T follicular helper cell (primary cell): ENCODE results near the gene GARIN3.
"Not testable (repeated sequence)": the region's sequence is repeated elsewhere in the genome, so short reads cannot be mapped to it uniquely, and the experiment has no call there.

ENCODE experiments used
- DNase-seq: peaks from one replicate; pipeline ENCODE4 v3.0.0-alpha.2; 2020; ENCODE audit warnings: low read depth
- total RNA-seq, 2 experiments: gene quantifications; one replicate each; lab custom pipeline; 2026; lab: John Stamatoyannopoulos, UW

Gene GARIN3
- total RNA-seq = 0.12 to 0.61 reads per million in 2 experiments

DNA sequence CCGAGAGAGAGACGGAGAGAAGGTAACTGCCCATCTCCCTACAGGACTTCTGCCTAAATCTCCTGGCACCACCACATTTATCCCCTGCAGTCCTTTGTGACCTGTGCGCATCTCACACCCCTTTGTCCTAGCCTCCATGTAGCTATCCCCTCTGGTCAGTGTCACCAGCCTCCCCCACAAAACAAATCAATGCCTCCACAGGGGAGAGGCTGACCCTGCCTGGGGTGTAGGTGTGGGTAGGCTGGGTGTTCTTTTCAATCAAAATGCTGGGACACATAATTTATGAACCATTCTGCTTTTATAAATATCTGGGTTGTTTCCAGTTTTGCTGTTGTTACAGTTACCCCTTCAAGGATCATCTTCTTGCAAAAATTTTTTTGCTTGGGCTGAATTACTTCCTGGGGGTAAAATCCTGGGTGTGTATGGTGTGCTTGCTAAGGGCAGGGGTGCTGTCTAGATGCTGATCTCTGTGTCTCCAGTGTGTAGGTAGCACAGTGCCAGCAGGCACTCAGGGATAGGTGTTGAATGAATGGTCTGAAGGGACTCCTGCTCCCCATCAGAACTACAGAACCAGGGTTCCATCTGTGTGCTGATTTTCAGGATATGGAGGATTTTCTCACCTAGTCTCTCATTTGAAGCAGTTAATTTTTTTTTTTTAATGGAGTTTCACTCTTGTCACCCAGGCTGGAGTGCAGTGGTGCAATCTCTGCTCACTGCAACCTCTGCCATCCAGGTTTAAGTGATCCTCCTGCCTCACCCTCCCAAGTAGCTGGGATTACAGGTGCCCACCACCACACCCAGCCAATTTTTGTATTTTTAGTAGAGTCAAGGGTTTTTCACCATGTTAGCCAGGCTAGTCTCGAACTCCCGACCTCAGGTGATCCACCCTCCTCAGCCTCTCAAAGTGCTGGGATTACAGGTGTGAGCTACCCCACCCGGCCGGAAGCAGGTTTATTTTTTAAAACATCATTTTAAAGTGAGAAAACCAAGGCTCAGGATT lies at the start of gene GARIN3:
Gene GARIN3, minus strand, starts transcription at position 51 of the 1,000 bp plus-strand sequence. CDS start 96 bp downstream, outside the sequence.
- no peak for DNase-seq

DNA sequence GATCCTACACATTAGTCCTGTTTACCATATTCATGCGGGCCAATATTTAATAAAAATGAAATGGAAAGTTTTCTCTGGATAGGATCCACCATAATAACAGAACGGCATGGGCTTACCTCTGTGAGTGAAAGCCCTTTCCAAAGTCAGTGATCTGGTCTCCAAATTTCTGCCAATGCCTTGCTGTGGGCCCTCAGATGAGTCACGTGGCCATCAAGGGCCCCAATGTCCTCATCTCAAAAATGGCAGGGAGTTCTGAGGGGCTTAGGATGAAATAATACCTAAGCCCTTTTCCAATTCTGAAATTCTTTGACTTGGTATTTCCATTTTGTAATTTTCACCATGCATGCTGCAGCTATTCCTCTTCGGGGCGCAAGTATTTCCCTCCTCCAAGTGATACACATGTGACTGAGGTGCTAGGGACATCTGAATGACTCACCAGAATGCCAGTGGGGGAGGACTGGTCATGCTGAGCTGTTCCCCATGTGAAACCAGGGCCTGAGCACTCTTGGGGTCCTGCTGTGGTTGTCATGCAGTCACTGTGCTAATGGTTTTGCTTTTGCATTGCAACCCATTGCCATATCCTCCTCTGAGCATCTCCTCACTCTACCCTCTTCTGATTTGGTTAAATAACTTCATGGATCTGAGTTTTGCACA lies 49.6 kb upstream of the GARIN3 start:
- no peak for DNase-seq

DNA sequence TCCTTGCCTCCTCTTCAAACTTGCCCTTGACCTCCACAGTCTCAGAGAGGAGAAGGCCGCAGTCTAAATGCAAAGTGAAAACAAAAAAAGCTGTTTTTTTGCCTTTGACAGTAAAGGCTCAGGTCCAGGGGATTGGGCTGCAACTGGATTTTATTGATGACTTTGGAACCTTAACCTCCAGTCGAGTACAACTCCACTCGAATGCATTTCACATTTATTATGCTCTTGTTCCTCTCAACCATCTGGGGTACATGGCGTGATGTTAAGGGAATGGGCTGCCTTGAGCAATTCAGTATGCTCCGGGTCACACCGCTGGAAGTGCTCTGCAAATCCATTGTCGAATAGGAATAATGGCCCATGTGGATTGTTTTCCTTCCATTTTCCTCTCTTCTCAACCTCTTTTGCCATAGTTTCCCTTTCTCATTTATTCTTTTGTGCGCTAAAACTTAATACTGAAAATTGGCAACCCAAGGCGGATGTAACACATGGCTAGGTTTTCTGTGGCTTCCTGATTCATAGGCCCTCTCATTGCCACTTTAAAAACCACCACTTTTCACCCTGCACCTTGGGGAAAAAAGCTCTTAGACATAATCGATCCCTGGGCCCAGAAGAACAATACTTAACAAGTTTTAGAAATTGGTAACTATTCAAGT lies 48.9 kb upstream of the GARIN3 start:
- no peak for DNase-seq

DNA sequence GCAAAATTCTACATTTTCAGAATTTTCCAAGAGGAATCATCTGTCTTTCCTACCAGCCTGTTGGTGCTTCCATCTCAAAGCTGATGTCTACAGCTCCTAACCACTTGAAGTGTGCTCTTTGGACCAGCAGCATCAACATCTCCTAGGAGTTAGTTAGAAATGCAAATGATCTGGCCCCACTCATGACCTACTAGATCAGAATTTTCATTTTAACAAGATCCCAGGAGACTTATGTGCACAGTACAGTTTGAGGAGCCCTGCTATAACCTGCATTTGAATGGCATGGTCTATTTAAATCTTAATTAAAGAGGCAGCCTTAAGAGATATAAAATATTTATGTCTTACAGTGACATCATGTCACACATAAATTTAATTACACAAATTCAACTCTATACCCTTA lies 48.4 kb upstream of the GARIN3 start:
- no peak for DNase-seq

DNA sequence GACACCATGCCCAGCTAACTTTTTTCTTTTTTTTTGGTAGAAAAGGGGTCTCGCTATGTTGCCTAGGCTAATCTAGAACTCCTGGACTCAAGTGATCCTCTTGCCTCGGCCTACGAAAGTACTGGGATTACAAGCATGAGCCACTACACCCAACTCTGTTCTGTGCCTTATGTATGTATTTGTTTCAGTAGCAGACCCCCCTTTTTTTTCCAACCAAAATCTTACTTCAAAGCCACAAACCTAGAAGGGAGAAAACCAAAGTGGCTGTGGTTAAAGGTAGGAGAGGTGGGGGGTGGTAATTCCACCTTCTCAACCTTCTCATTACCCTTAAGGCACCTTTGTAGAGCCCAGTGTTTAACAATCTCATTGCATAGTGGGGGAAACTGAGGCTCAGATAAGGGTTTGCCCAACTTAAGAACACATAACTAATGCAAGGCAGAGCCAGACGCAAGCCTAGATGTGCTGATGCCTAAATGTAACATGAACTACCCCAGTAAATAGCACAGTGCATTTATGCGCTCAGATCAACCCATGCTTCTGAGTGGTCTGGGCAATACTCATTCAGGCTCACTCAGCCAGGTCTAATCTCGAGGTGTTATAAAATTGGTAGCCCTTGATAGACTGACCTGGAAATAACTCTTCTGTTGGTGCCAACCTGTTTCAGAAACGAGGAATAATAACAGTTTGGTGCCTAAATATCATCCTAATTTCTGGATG lies 47.6 kb upstream of the GARIN3 start:
- DNase-seq = no peak

DNA sequence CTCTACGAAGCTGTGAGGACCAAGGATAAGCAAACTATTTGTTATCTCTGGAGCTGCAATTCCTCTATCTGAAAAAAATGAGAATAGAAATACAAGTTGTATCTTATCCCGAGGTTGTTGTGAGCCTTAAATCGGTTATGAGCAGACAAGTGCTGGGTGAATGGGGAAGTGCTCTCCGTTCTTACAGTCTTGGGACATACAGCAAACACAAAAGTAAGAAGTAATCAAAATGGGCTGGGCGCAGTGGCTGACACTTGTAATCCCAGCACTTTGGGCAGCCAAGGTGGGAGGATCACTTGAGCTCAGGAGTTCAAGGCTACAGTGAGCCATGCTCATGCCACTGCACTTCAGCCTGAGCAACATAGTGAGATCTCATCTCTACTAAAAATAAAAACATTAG lies 46.2 kb upstream of the GARIN3 start:
- DNase-seq = no peak

DNA sequence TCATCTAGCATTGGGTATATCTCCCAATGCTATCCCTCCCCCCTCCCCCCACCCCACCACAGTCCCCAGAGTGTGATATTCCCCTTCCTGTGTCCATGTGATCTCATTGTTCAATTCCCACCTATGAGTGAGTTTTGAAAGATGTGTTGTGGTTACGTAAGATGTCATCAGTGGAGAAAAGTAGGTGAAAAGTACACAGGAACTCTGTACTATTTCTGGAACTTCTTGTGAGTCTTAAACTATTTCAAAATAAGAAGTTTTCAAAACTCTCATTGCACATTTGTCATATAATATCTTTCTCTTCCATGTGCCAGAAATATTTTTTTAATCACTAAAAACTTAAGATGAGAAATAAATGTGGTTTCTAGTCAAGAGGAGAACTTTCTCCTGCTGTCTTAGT lies 44.6 kb upstream of the GARIN3 start:
- DNase-seq = not testable (repeated sequence)

DNA sequence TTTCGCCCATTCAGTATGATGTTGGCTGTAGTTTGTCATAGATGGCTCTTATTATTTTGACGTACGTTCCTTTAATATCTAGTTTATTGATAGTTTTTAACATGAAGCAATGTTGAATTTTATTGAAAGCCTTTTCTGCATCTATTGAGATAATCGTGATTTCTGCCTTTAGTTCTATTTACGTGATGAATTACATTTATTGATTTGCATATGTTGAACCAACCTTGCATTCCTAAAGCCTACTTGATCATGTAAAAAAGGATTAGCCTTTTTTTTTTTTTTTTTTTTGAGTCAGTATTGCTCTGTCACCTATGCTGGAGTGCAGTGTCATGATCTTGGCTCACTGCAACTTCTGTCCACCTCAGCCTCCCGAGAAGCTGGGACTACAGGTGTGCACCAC lies 39.6 kb upstream of the GARIN3 start:
- DNase-seq = no peak

DNA sequence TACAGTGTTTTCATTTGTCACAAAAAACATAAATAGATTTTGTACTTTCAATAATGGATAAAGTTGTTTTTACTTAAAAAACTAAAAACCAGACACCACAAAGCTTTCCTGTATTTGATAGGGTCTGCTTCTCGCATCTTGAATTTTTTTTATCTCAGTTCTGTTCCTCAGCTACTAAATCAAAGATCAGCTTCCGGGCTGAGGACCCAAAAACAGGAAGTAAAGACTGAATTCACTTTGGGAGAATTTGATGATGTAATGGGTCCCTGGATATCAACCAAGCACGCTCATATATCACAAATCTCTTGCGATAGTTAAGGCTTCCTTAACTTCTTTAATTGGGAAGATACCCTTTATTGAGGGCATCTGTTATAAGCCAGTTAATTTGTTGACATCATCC lies 38.7 kb upstream of the GARIN3 start:
- DNase-seq = no peak

DNA sequence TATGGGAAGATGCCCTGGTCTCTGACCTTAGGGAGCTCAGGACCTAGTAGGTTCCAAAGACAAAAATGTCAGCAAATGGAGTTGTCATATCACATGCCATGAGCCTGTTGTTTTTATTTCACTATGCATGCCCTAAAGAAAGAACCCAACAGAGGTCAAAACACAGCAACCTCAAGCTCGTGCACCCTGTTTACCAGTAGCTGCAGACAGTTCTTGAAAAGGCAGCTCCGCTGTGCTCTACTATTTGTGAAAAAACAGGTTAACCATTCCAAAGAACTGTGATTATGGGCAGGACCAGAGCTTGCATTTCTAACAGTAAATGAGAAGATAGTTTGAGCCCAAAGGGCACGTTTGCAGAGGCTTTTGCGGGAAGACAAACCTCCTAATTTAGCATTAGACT lies 37.4 kb upstream of the GARIN3 start:
- no peak for DNase-seq

DNA sequence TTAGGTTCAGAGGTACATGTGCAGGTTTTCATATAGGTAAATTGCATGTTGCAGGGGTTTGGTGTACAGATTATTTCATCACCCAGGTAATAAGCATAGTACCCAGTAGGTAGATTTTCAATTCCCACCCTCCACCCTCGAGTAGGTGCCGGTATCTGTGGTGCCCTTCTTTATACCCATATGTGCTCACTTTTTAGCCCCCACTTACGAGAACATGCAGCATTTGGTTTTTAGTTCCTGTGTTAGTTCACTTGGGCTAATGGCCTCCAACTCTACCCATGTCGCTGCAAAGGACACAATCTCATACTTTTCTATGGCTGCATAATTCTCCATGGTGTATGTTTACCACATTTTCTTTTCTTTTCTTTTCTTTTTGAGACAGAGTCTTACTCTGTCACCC lies 35.8 kb upstream of the GARIN3 start:
- no peak for DNase-seq

DNA sequence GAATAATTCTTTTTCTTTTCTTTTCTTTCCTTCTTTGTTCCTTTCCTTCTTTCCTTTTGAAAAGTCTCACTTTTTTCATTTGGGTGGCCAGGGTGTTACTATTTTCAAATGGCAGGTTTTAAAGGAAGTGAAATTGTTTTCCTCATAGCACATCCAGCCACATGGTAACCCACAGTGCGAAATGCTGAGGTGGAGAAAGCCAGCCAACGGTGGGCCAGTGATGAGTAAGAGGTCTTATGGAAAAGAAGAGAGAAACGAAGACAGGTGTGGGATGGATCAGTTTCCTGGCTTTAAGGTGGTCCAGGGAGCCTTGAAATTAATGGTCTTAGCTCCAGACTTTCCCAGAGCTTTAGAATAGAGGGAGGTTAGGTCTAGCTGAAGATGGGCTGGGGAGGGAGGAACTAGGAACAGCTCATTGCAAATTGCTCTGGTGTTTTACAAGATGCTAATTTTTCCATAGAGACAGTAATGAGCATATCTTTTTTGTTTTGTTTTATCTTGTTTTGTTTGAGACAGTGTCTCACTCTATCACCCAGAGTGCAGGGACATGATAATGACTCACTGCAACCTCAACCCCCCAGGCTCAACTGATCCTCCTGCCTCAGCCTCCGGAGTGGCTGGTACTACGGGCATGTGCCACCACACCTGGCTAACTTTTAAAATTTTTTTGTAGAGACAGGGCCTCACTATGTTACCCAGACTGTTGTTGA lies 32.4 kb upstream of the GARIN3 start:
- DNase-seq = peak; percentile 53

DNA sequence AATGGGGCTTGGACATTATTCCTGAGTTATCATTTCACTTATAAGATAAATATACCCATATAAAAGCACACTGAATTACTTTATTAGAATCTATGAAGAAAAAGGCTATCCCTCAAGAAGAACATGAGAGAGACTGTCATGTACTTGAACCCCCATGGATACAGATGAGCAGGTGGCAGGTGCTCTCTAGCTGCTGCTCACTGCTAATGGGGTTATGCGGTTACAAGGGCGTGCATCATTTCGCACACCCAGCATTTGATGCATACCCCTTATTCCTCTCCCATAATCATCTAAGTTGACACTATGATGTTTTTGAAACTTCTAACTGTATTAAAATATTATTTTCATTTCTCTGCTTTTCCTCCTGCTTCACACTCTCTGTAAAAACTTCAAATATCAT lies 31.0 kb upstream of the GARIN3 start:
- DNase-seq = peak; percentile 37

DNA sequence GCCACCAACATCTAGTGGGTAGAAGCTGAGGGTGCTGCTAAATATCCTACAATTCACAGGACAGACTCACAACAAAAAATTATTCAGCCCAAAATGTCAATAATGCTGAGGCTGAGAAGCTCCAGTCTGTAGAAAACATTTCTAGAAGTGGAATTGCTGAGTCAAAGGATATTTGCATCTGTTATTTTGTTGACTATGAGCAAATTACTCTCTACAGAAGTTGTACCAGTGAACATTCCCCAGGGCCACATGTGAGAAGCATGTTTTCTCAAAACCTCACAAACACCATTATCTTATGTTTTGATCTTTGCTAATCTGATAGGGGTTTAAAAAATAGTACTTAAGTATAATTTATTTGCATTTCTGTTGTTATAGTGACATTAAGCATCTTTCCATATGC lies 30.0 kb upstream of the GARIN3 start:
- DNase-seq = peak; percentile 28

DNA sequence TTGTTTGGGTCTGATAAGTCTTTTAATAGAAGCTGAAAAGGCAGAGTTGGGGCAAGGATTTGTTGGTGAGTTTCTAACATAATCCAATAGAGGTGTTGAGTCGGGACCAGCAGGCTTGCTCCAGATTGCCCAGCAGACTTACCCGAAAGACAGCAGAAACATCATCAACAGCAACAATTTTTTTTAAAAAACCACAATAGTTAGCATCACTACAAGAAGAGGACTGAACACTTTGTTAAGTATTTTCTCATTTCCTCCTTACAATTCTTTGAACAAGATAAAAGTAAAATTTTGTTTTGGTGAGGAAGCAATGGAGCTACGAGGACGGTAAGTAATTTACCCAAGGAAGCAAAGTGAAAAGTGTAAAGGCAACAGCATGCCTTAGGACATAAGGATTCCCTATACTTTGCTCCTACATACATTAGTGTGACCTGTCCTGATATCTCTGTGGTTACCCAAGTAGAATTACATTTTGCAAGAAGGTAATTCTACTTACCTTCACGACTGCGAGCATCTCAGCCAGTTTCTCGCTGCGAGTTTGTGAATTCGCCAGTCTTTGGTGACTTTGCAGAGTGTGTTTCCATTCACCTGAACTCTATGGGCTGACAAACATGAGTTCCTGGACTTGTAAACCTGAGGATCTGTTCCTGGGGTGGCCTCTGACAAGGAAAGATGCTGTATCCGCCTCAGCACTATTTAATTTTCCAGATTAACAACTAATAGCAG lies 27.8 kb upstream of the GARIN3 start:
- DNase-seq = peak; percentile 34

DNA sequence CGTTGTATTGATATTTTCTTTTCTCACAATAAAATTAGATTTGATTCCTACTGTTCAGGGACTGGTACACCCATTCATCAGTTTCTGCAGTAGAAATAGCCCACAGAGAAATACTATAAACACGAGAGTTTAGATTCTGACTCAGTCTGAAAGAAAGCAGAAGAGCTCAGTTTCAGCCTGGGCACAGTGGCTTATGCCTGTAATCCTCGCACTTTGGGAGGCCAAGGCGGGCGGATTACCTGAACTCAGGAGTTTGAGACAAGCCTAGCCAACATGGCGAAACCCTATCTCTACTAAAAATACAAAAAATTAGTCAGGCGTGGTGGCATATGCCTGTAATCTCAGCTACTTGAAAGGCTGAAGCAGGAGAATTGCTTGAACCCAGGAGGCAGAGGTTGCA lies 23.2 kb upstream of the GARIN3 start:
- DNase-seq = no peak

DNA sequence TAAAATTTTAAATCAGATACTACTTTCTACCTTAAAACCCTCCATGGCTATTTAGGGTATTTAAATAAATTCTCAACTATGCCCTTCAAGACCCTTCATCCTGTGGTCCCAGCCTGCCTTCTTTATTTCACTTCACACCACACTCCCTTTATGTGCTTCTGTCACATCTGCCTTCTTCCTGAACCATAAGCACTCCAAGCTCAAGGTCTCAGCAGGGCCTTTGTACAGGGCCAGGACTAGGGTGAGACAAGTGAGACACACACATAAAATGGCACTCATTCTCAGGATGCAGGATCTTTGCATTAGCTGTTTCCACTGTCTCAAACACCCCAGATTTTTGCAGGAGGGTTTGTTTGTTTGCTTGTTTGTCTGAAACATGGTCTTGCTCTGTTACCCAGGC lies 22.2 kb upstream of the GARIN3 start:
- no peak for DNase-seq

DNA sequence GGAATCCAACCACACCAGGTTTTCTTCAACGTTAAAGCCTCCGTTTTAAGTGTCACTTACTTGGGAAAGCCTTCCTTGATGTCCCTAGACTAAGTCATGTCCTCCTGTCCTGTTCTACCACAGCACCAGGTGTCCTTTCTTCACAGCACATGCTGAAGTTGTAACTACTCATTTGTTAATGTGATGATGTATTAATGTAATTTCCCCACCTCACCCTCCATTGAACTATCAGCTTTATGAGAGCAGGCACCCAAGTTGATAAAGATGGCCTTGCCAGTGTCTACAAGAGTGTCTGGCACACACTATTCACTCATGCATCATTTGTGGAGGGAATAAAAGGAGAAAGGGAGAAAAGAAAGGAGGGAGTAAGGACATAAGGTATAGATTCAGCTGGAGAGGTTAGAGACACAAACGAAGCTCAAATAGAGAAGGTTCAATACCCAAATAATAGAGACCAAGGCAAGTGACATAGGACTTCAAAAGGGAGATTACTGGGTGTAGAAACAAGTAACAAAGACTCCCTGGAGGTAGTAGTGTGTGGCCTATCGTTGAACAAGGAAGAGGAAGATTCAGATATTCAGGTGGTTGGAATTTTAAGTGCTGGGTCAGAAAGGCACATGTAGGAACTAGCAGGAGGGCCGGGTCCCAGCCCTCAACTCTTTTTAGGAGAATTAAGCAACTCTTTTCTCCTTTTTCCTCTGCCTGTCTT lies 21.1 kb upstream of the GARIN3 start:
- no peak for DNase-seq

DNA sequence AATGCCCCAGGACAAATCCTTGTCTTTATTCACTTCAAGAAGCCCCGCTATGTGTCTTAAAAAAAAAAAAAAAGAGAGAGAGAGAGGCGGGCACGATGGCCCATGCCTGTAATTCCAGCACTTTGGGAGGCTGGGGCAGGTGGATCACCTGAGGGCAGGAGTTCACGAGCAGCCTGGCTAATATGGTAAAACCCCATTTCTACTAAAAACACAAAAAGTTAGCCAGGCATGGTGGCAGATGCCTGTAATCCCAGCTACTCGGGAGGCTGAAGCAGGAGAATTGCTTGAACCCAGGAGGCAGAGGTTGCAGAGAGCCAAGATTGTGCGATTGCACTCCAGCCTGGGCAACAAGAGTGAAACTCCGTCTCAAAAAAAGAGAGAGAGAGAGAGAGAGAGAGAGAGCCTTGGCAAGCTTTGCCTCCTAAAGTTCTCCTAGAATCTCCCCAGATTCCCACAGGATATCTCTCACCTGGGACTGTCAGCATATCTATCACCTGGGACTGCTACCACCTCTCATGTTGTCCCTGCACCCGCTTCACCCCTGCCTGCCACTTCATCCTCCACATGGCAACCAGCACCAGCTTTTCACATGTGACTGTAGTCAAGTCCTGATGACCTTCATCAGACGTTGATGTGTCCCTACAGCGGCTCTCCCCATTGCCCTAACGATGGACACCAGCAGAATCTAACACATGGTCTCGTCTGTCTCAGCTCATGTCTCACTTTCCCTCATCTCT lies 20.4 kb upstream of the GARIN3 start:
- DNase-seq = no peak
